ENCODE measurements around the gene LPAR1.

- no peak for TF ChIP-seq CTCF (IDR thresholded peaks at IDR 0.05)
- no peak for TF ChIP-seq POLR2A (IDR thresholded peaks at IDR 0.05)
These were observed 68.3 kb downstream of the LPAR1 start for GRCh38 chr9:110969971-110970386.

Measured in adrenal gland (tissue), 5 donors.